SJSA1 (cell line): ENCODE results near the gene TM4SF5. TPM values are rescaled to one million over a fixed set of nuclear protein-coding genes. Genes with fewer than 3 reads are reported as not detected.

Experiments used
- DNase-seq, 2 experiments: peaks; one replicate each; pipeline ENCODE4 v3.0.0-alpha.2; 2015 to 2020; ENCODE audit warnings: low spot score in 2 of 2, low read depth in 1 of 2
- H3K27ac ChIP-seq: fragments of 250-450 bp; sonication (Bioruptor Pico); 2 replicates; pipeline ENCODE4 v1.5.1; 2020; ENCODE audit warnings: mild to moderate bottlenecking, moderate library complexity
- H3K27me3 ChIP-seq: fragments of 250-450 bp; sonication (Bioruptor Pico); replicated peaks from 2 replicates; pipeline ENCODE4 v1.5.1; 2020; ENCODE audit warnings: mild to moderate bottlenecking, moderate library complexity
- H3K36me3 ChIP-seq: fragments of 250-450 bp; sonication (Bioruptor Pico); 2 replicates; pipeline ENCODE4 v1.5.1; 2020; ENCODE audit warnings: mild to moderate bottlenecking
- H3K4me1 ChIP-seq: fragments of 250-450 bp; sonication (Bioruptor Pico); replicated peaks from 2 replicates; pipeline ENCODE4 v1.6.1; 2021; ENCODE audit warnings: mild to moderate bottlenecking
- H3K4me3 ChIP-seq: fragments of 250-450 bp; sonication (Bioruptor Pico); 2 replicates; pipeline ENCODE4 v1.5.1; 2020; ENCODE audit warnings: mild to moderate bottlenecking
- H3K9me3 ChIP-seq: fragments of 250-450 bp; sonication (Bioruptor Pico); replicated peaks from 2 replicates; pipeline ENCODE4 v1.5.1; 2020; ENCODE audit warnings: mild to moderate bottlenecking
- total RNA-seq: library from RNA; depleted of rRNA; stranded (reverse); fragments of >200 nt; shearing (Covaris generic); gene quantifications from 2 replicates; pipeline ENCODE4 v1.2.3, GENCODE V29; 2014; rRNA removed

Gene TM4SF5, protein sequence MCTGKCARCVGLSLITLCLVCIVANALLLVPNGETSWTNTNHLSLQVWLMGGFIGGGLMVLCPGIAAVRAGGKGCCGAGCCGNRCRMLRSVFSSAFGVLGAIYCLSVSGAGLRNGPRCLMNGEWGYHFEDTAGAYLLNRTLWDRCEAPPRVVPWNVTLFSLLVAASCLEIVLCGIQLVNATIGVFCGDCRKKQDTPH
- total RNA-seq, result not detected in 2 replicates

DNA sequence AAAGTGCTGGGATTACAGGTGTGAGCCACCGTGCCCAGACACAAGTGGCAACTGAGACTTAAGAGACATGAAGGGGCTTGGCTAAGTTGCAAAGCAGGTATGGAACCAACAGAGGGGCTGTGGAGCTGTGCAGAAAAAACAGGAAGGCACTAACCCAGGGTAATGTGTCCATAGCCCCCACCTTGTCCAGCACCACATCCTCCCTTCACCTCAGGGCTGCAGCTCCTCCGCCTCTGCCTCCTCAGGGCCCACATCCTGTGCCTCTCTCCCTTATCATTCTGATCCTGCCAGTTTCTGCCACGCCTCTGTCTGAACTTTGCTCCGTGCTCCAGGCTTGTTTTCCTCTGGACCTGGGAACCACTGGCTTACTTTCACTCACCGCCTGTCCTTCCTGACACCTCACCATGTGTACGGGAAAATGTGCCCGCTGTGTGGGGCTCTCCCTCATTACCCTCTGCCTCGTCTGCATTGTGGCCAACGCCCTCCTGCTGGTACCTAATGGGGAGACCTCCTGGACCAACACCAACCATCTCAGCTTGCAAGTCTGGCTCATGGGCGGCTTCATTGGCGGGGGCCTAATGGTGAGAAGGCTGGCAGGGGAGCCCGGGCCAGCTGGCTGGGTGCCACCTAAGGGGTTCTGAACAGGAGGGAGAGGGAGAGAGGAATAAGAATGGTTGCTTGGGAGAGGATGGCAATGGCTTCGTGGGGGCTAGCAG, at the start of gene TM4SF5:
TM4SF5 (plus strand) TSS at position 368 of the 716 bp plus-strand sequence; CDS start at position 405, 37 bp downstream.
- Histone ChIP-seq H3K4me3 (no peak within 1 kb of the TSS), H3K4me1 (no peaks in the 10 kb centered on the region), H3K36me3 (no peaks in the 10 kb centered on the region), H3K27ac (no peak within 1 kb of the TSS), H3K9me3 (no peaks in the 10 kb centered on the region), H3K27me3 (no peaks in the 10 kb centered on the region; the same call in 1 of the 2 replicates)
- DNase-seq, result no peak

DNA sequence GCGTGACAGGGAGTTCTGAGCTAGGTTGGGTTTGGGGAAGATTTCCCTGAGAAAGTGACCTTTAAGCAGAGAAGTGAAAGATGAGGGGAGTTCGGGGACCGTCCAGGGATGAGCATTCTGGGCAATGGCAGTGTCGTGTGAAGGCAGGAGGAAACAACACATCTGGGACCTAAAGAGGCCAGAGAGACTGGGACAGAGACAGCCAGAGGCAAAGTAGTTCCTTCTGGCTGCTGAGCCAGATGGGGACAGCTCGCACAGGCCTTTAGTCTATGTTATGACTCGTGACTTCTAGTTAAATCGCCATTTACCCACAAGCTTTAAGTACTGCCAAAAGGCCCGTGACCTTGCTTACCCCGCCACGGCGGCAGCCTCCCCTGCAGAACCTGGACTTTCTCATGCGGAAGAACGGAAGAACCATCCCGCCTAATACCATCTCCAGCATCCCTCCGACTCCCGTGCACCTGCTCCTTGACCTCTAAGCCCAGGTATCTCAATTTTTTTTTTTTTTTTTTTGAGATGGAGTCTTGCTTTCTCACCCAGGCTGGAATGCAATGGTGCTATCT, 48.9 kb upstream of the TM4SF5 start:
- no peak overlapping the region for H3K4me3 ChIP-seq
- H3K36me3 ChIP-seq, result no peaks in the 10 kb centered on the region
- no peak for DNase-seq
- no peaks in the 10 kb centered on the region for H3K27me3 ChIP-seq
- H3K4me1 ChIP-seq, result peaks cover 14% of the 10 kb centered on the region
- no peaks in the 10 kb centered on the region for H3K9me3 ChIP-seq
- no peak overlapping the region for H3K27ac ChIP-seq

DNA sequence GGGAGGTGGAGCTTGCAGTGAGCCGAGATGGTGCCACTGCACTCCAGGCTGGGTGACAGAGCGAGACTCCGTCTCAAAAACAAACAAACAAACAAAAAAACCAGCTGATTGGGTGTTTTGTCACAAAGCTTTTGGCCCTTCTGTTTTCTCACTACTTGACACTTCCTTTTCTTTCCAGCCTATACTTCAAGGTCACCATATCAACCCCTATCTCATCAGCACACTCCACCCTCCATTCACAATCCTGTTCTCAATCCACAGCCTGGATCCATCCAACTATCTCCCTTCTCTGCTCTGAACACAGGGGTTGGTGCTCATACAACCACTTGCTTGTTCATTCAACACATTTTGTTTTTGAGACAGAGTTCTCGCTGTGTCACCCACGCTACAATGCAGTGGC, 47.0 kb upstream of the TM4SF5 start:
- Histone ChIP-seq H3K36me3 (no peaks in the 10 kb centered on the region), H3K27me3 (no peaks in the 10 kb centered on the region), H3K4me3 (no peak overlapping the region), H3K27ac (no peak overlapping the region), H3K4me1 (peaks cover 11% of the 10 kb centered on the region), H3K9me3 (no peaks in the 10 kb centered on the region)
- DNase-seq, result no peak

DNA sequence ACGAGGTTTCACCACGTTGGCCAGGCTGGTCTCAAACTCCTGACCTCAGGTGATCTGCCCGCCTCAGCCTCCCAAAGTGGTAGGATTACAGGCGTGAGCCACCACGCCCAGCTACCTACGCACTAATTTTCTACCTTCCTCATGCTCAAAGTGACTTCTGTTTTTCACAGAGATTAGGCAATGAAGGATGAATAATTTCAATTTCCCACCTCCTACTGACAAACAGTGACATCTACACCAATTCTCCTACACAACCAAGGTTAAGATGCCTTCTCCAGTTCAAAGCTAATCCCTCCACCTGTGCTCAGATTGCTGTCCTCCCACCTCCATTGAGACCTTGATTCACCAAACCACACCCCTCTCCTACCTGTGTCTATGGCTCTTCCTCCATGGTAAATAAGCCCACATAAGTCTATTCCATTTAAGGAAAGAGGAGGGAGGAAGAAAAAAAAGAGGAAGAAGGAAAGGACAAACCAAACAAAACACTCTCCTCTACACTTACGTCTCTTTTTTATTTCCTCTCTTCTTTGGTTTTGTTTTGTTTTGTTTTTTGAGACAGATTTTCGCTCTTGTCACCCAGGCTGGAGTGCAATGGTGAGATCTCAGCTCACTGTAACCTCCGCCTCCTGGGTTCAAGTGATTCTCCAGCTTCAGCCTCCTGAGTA, 45.9 kb upstream of the TM4SF5 start:
- Histone ChIP-seq H3K9me3 (no peaks in the 10 kb centered on the region), H3K27ac (no peak overlapping the region), H3K4me3 (no peak overlapping the region), H3K4me1 (peaks cover 8% of the 10 kb centered on the region; the same call in 1 of the 2 replicates), H3K27me3 (no peaks in the 10 kb centered on the region), H3K36me3 (no peaks in the 10 kb centered on the region)
- DNase-seq, result no peak

DNA sequence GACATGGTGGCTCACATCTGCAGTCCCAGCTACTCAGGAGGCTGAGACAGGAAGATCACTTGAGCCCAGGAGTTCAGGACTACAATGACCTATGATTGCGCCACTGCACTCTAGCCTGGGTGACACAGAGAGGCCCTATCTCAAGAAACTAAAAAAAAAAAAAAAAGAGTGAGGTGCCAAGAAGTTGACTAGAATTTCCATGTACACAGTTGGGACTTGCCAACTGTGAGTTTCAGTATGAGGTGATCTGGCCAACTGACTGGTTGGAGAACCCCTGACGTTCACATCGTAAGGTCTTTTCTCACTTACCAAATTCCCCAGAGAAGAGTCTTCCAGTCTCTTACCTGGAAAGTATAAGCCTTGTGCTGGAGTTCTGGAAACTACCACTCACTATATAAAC, 43.6 kb upstream of the TM4SF5 start:
- Histone ChIP-seq H3K36me3 (no peaks in the 10 kb centered on the region), H3K4me3 (no peak overlapping the region), H3K27me3 (no peaks in the 10 kb centered on the region), H3K4me1 (peaks cover 10% of the 10 kb centered on the region; the same call in 1 of the 2 replicates), H3K27ac (no peak overlapping the region), H3K9me3 (no peaks in the 10 kb centered on the region)
- DNase-seq, result no peak

DNA sequence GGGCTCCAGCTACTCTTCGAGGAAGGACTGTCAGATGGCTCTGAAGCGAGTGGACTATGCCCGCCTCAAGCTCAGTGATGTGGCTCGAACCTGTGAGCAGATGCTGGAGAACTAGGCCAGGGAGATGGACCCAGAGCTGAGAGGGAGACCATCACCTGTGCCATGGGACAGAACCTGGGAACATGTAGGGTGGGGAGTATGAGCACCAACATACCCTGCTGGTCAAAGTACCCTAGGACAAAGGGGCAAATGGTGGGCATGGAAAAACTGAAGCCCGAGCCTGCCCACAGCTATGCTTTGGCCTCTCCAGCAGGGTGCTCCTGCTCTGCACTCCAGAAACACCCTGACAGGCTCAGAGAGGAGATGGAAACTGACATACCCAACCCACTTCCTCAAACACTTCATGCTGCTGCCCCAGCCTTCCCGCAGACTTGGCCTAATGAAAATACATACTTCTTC, 38.6 kb upstream of the TM4SF5 start:
- Histone ChIP-seq H3K36me3 (no peaks in the 10 kb centered on the region), H3K27ac (no peak overlapping the region), H3K27me3 (peaks cover 6% of the 10 kb centered on the region), H3K4me1 (peaks cover 10% of the 10 kb centered on the region; the same call in 1 of the 2 replicates), H3K9me3 (no peaks in the 10 kb centered on the region), H3K4me3 (no peak overlapping the region)
- DNase-seq, result no peak

DNA sequence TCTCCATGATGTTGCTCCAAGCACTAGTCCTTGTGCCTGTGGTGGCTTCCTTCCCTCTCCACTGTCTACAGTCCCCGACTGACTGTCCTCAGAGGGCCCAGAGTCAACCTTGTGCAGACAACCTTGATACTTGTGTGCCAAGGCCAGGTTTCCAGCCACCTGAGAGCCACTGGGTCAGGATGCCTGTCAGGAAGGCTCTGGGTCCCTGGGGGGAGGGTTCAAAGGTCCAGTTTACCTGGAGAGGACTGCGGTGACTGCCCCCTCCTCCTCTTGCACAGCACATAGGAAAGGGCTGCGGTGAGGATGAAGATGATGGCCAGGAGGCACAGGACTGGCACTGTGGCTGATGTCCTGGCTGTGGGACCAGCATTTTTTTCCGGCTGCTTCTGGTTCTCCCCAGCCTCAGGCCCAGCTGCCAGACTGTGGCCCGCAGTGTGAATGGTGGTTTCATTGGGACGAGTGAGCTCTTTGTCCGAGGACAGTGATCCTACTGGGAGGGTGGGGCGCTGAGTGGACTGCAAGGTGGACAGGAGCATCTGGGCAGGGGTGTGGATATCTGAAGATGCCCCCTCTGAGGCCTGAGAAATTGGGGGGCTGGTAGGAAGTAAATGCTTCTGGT, 36.7 kb upstream of the TM4SF5 start:
- no peak for DNase-seq
- no peak overlapping the region for H3K4me3 ChIP-seq
- H3K36me3 ChIP-seq, result 0 out of 2 replicates have a peak, but pooled peaks cover 3% of the 10 kb centered on the region
- peaks cover 23% of the 10 kb centered on the region for H3K27me3 ChIP-seq
- H3K9me3 ChIP-seq, result peaks cover 3% of the 10 kb centered on the region; the same call in 1 of the 2 replicates
- no peak overlapping the region for H3K27ac ChIP-seq
- peaks cover 24% of the 10 kb centered on the region for H3K4me1 ChIP-seq

DNA sequence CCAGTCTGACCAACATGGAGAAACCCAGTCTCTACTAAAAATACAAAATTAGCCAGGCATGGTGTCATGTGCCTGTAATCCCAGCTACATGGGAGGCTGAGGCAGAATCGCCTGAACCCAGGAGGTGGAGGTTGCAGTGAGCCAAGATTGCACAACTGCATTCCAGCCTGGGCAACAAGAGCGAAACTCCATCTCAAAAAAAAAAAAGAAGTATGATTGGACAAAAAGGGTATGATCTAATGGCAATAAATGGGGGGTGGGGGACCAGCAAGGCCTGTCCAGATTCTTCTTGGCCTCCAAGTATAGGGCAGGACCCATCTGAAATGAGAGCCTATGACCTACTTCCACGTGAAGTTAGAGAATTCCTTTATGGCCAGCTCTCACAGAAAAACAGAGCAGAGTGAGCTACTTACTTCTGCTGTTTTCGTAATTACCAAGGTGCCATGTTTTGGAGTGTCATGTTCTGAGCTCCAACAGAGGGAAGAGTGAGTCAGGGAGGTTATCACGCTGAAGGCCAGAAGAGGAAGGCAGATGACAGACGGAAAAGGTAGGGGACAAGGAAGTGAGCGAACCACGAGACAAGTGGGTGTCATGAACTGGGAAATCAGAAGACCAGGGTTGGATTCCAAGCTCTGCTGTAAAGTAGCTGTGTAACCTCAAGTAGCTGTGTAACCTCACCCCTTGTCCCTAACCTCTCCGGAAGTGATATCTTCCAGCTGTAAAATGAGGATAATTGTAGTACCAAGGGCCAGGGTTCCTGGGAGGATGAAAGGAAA, 35.6 kb upstream of the TM4SF5 start:
- peaks cover 3% of the 10 kb centered on the region; the same call in 1 of the 2 replicates for H3K9me3 ChIP-seq
- DNase-seq, result no peak
- peaks cover 29% of the 10 kb centered on the region for H3K27me3 ChIP-seq
- peaks cover 20% of the 10 kb centered on the region for H3K4me1 ChIP-seq
- H3K4me3 ChIP-seq, result no peak overlapping the region
- H3K27ac ChIP-seq, result no peak overlapping the region
- 0 out of 2 replicates have a peak, but pooled peaks cover 3% of the 10 kb centered on the region for H3K36me3 ChIP-seq

DNA sequence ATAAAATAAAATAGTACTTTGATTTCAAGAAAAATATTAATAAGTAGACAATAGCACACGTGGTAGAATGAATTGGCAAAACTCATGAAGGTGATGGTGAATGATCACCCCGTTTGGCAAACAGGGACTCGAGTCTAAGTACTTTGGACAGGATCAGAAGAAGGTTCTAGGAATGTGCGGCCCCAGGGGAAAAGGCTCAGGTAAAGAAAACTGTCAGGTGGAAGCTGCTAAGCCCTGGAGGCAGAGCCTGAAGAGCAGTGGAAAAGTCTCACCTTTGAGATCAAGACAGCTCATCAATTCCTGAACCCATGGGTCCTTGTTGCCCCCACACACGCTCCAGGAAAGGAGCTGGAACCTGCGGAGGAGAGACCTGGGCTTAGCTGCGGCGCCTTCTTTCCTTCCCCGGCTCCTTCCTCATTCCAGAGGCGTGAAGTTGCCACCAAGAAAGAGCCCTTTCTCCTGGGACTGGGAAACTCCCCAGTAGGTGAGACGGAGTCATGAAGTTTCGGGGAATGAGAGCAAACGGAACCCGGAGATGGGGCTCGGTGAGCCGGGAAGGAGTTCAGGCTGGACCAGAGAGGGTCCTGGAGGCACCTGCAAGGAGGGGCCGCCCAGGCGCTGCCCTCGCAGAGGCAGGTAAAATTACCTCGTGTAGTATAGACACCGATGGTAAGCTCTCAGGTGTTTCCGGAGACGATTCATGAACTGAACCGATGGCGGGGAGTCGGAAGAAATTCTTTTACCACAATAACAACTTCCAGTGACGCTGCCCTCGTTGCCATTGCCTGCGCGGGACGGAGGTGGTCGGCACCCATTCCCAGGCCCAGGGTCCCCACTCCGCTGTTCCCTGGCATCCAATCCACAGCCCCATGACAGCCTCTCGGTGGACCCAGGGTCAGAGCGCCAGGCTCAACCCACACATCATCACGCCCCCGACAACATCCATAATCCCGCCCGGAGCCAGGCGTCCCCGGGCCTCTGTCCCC, 33.3 kb upstream of the TM4SF5 start:
- Histone ChIP-seq H3K4me1 (peaks cover 14% of the 10 kb centered on the region), H3K4me3 (peak overlapping the region; percentile 69), H3K27me3 (peaks cover 29% of the 10 kb centered on the region), H3K9me3 (peaks cover 3% of the 10 kb centered on the region; the same call in 1 of the 2 replicates), H3K27ac (no peak overlapping the region), H3K36me3 (0 out of 2 replicates have a peak, but pooled peaks cover 3% of the 10 kb centered on the region)
- no peak for DNase-seq

DNA sequence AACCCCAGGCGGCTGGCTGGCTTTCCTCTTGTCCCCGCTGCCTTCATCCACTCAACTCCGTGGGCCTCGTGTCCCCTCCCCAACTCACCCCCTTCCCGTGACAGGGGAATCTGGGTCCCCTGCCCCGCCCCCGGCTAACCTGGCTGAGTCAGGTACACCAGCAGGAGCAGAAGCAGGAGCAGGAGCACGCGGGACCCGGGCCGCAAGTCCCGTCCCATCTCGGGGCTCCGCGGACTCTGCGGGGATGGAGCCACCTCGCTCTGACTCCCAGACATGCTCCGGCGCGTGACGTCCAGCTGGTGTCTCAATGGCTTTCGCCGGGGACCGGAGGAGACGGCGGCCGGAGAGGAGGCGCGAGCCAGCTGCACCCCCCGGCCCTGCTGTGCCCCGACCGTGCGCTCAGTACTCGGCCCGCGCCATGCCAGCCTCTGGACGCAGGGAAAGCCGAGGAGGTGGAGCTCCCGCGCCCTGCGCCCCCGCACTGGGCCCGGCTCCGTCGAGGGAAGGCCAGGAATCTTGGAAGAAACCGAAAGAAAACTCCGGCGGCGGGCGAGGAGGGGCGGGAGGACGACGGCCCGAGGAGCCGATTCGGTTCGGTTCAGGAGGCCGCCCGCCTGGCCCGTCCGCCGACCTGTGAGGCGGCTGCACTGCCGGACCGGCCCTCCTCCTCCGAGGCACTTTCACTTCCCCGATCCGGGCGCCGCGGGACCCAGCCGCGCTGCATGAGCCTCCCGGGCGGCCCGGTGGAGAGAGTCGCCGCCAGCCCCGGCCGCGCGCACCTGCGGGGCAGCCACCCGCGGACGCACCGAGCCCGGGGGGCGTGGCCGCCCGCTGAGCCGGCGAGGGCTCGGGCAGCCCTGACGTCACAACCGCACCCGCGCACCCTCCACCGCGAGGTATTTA, 32.3 kb upstream of the TM4SF5 start, which contains the start of the genes CXCL16 and ZMYND15:
CXCL16 (minus strand) TSS at position 807 of the 903 bp plus-strand sequence; CDS start at position 218, 589 bp downstream.
ZMYND15 (plus strand) TSS at position 712 of the 903 bp plus-strand sequence. CDS start 716 bp downstream, outside the sequence.
- H3K9me3 ChIP-seq, result peaks cover 3% of the 10 kb centered on the region; the same call in 1 of the 2 replicates
- peak in 1 of 2 experiments; percentile 39 for DNase-seq
- H3K4me1 ChIP-seq, result peaks cover 14% of the 10 kb centered on the region
- 0 out of 2 replicates have a peak, but pooled peaks cover 3% of the 10 kb centered on the region for H3K36me3 ChIP-seq
- H3K27me3 ChIP-seq, result peaks cover 29% of the 10 kb centered on the region
- peak within 1 kb of the TSS; percentile 69 for H3K4me3 ChIP-seq
- no peak within 1 kb of the TSS for H3K27ac ChIP-seq

DNA sequence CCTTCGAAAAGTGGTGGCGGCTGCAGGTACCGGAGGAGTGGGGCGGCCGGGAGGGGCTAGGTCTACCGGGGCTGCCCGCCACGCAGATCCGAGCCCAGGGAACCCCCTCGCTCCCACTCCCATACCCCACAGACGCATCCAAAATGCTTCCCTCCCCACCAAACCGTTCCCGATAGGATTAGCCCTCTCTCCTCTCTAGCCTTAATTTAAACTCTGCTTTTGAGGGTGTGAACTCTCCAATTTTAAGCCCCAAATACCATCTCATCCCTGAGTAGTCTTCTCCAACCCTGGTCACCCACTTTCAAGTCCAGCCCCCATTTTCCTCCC, 31.7 kb upstream of the TM4SF5 start:
- Histone ChIP-seq H3K4me1 (peaks cover 14% of the 10 kb centered on the region), H3K4me3 (peak overlapping the region; percentile 69), H3K9me3 (peaks cover 3% of the 10 kb centered on the region; the same call in 1 of the 2 replicates), H3K36me3 (0 out of 2 replicates have a peak, but pooled peaks cover 3% of the 10 kb centered on the region), H3K27ac (no peak overlapping the region), H3K27me3 (peaks cover 29% of the 10 kb centered on the region)
- no peak for DNase-seq
